Measurements from ENCODE around the gene PLD4. TPM values are rescaled to one million over a fixed set of nuclear protein-coding genes. Genes with fewer than 3 reads are reported as not detected.

PLD4 gene
- polyA plus RNA-seq, 4 donors, result 3.1 to 8.8 (median 4.3) TPM

DNA sequence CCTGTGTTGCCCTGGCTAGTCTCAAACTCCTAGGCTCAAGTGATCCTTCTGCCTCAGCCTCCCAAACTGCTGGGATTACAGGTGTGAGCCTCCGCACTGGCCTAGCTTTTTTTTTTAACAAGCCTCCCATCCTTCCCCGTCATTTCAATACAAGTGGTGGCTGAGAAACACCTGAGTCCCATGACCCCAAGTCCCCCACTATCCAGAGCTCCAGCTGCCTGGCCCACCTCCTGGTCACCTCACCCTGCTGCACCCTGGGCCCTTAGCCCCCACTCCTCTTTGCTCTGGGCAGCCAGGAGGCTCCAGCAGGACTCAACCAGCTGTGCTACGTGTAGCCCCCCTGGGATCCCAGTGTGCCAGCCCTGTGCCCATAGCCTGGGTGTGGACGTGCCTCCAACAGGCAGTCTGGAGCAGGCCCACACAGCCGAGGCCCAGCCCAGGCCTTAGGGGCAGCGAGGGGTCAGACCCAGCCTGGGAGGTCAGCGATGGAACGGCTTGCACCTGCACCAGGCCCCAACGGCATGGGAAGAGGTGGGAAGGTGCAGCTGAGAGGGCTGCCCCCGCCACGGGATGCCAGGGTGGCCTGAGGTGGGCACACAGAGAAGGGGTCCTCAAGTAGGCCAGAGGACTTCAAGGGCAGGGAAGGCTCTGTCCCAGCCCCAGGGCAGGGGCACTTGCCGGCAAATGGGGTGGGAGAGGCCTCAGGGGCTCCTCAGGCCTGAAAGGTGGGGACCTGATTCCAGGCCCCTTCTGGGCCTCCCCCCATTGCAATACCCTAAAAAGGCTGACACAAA, 47.0 kb downstream of the PLD4 start:
- no peak for DNase-seq (ENCODE audit: low read depth in 4 of 4, low spot score in 2 of 4)

DNA sequence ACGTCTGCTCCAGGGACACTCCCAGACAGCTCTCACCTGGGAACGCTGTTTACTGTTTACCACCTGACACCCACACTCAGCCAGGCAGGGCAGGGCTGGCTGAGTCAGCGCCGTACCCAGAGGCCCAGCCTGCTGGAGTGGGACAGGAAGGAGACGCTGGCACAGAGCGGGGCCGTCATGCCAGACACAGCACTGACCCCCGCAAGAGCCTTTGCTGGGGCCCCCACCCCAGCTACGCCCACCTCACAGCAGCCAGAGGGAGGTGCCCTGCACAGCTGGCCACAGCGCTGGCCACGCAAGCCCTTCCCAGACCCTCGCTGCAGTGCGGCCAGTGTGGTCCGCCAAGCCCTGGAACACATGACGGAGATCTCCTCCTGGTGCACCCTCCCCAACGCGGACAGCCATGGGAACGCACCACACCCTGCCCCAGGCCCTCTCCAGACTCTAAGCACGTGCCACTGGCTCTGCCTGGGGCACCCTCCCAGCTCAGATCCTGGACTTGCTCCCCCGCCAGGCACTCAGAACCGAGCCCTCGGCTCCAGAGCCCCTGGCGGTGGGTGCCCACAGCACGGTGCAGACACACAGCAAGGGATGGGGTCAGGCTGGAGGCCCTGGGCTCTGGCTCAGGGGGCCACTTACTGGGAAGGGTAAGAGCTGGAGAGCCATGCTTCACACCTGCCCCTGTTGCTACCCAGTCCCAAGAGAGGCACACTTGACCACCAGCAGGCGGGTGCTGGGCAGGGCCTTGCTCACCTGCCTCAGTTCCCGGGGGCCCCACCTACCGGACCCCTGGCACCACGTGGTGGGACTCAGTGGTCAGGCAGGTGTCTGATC, 47.8 kb downstream of the PLD4 start:
- DNase-seq (ENCODE audit: low read depth in 4 of 4, low spot score in 2 of 4), result no peak

DNA sequence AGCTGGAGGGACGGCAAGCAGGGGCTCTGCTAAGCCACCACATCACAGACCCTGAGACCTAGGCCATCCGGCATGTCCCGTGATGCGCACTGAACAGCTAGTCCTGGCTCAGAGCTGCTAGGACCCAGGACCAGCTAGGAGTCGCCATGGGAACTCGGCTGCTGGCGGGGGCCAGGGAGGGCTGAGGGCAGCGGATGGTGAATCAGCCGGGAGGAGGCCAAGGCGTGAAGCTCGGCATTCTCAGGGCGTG, 48.4 kb downstream of the PLD4 start:
- DNase-seq (ENCODE audit: low read depth in 4 of 4, low spot score in 2 of 4), result no peak

DNA sequence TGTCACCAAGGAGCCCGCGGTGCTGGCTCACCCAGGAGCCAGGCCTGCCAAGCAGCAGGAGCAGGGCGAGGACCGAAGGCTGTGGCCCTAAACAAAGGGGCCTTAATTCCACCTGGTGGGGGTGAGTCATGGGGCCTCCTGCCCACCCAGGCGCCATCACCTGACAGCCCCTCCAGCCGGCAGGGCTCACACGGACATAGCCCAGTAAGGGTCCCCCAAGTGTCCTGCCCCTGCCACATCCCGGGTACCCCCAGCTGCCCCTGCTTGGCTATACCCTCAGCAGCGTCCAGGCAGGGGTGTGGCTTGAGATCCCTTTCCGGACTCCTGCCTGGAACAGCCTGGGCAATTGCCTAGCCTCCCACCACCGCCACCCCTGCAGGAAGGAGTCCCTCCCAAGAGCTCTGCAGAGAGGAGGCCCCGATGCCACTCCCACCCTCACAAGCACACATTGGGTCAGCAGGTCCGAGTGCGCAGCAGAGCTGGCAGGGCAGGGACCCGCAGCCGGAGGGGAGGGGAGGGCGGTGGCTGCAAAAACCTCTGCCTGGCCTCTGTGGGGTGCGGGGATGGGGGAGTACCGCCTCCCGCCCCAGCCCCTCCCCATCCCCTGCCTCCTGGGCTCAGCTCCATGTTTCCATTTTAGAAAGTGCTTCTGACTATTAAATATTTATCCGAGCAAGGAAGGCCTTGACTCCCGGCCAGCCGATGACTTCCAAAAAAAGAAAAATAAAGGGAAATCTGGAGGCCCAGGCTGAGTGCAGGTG, 48.9 kb downstream of the PLD4 start:
- no peak for DNase-seq (ENCODE audit: low read depth in 4 of 4, low spot score in 2 of 4)

DNA sequence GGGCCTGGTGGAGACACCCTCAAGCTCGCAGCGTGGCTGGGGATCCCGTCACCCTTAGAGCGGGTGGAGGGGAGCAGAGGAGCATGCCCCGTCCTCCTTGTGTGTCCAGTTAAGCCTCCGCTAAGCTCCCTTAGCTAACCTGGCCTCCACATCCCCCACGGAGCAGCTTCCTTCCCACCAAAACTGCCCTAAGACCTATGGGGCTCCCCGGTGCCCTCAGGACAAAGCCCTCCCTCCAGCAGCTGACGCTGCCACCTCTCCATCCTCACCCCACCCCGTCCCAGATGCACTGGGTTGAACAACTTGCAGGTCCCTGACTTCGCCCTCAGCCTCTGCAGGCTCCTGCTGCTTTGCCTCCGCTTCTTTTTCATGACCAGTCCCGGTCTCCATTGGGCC, 49.5 kb downstream of the PLD4 start:
- DNase-seq (ENCODE audit: low read depth in 4 of 4, low spot score in 2 of 4), result no peak

DNA sequence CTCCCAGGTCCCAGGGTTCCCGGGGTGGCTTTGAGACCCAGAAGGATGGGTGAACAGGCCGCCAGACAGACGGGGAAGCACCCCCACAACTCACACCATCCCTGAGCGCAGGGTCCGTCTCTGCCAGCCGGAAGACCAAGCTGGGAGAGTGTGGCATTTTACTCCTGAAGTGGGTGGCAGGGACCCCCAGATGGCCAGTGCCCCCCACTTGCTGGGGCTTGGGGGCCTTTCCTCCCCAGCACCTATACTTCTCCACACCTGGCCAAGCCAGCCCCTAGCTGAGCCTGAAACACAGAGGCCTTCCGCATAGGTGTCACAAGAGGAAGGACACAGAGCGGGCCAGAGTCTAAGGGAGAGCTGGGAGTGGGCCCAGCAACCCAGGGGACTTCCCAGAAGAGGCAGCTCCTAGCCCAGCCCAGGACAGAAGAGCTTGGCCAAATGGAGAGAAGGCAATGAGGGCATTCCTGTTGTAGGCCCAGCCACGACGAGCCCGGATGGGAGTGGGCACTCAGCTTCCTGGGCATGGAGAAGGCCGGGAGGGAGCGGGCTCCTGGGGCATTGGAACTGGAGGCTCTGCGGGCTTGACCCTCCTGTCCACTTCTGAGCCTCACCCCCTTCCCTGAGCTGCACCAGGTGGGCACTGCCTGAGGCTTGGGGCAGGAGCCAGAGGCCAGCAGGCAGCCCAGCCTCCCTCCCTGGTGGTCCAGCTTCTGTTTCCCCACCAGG, 50.1 kb downstream of the PLD4 start:
- no peak for DNase-seq (ENCODE audit: low read depth in 4 of 4, low spot score in 2 of 4)

DNA sequence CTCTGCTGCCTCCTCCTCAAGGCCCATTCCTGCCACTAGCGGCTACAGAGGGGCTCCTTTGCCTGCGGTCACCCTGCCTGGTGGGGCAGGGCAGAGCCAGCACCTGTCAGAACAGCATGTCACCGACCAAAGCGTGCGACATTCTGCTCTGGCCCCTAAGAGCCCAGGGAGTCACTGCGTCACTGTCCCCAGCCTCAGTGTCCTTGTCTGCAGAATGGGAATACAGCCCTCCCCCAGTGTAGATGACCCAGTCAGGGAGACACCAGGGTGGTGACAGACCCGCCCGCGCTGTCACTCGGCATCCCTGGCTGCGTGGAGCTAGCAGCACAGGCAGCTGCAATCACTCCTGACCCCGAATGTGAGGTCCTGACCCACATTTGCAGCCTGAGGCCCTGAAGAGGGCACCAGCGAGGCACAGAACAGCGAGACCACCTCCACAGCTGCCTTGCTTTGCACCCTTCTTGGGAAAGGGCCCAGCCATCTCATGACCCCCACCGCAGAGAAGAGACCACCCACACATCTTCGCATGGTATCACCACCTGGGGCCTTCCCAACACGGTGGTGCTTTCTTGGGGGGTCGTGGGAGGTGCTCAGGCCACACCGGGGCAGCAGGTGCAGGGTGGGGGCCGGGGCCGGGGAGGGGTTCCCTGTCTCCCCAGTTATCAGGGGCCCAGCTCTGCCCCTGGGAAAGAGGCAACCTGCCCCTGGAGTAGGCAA, 51.0 kb downstream of the PLD4 start:
- no peak for DNase-seq (ENCODE audit: low read depth in 4 of 4, low spot score in 2 of 4)

DNA sequence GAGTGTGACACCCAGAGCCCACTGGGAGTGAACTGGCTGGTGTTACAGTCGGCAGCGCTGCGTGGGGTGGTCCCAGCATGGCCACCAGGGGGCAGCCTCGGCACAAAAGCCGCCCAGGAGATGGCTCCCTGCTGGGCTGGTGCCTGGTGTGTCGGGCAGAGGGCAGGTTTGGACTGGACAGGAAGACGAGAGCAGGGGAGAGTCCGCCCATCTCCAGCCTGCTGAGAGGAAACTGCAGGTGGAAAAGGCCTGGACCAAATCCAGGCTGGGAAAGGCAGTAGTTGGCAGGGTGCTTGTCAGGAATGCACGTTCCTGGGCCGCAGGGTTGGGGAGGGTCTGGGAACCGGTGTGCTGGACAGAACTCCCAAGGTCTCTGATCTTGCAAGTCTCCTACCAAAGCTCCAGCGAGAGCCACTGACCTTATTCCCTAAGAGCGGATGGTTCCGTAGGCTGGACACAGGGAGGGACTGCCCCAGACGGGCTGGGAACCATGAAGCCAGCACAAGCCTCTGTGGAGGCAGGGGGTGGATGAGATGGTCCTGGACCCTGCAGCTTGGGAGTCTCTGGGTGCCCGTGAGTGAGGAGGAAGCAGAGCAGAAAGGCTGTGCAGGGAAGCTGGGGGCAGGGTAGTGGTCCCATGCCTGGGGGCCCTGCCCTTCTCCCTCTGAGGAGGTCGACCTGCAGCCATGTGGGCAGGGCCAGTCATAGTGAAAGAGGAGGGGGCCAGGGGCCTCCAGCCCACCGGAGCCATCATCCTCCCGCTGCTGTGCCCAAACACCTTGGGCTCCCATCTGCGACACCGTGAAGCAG, 51.7 kb downstream of the PLD4 start:
- DNase-seq (ENCODE audit: low read depth in 4 of 4, low spot score in 2 of 4), result no peak

DNA sequence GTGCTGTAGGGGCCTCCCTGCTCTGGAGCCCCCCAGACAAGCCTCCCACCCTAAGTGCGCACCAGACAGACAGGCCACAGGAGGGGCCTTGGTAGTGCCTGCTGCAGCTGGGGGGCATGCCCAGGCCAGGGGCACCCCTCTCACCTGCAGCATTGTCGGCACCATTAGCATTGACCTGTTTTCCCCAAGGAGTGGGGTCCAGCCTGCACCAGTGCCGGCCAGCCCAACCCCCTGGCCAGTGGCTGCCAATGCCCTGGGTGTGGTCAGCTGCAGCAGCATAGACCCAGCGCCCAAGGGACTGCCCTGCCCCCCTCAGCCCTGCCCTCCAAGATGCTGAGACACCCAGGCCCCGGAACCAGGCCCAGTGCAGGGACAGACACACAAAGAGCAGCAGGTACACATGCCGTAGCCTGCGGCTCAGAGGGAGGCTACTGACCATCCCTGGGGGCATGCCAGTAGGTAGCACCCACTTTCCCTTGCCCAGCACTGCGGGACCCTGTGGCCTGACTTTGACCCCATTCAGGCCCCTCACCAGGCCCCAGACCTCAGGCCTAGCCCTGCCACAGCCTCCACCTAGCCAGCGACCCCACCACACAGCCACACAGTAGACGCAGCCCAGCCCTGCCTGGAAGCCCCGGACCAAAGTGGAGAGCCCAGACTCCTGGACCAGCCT, 52.5 kb downstream of the PLD4 start:
- no peak for DNase-seq (ENCODE audit: low read depth in 4 of 4, low spot score in 2 of 4)

DNA sequence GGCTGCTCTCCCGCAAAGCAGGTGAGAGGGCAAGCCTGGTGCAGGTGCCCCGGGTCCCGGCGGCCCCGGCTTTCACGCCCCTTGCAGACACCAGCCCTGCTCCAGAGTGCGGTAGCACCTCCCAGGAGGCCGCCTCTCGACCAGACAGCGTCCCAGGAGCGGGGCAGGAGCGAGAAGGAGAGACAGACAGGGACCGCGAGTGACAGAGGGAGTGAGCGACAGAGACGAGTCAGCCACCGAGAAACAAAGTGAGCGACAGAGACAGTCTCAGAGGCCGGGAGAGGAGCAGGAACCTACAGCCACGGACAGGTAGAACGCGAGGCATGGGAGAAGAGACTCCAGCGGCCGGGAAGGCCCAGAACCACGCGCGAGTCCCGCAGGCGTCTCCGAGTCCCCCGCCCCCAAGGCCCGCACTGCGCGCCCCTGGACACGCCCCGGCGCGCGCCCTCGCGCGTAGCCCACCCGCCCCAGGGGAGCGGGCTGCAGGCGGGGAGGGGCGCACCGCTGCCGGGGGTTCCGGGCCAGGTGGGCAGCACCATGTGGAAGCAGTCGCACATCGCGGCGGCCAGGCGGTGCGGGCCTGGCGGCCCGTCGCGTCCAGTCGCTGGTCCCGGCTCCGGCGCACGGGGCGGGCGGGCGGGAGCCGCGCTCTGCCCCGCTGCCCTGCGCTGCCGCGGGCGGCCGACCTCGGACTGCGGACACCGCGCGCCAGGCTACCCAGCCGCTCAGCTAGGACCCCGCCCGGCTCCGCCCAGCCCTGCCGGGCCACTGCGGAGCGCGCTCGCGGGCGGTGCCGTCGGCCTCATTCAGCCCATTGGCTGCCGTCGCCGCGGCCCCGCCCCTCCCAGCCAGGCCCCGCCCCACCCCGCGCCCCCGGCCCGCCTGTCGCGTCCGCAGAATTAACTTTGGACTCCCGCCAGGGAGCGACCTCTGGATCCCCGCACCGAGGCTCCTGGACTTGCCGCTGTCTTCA, 53.3 kb downstream of the PLD4 start, which contains the start of gene AHNAK2:
TSS of gene AHNAK2 (minus strand) at position 694 of the 973 bp plus-strand sequence. CDS start at position 557, 137 bp downstream.
- no peak for DNase-seq (ENCODE audit: low read depth in 4 of 4, low spot score in 2 of 4)

DNA sequence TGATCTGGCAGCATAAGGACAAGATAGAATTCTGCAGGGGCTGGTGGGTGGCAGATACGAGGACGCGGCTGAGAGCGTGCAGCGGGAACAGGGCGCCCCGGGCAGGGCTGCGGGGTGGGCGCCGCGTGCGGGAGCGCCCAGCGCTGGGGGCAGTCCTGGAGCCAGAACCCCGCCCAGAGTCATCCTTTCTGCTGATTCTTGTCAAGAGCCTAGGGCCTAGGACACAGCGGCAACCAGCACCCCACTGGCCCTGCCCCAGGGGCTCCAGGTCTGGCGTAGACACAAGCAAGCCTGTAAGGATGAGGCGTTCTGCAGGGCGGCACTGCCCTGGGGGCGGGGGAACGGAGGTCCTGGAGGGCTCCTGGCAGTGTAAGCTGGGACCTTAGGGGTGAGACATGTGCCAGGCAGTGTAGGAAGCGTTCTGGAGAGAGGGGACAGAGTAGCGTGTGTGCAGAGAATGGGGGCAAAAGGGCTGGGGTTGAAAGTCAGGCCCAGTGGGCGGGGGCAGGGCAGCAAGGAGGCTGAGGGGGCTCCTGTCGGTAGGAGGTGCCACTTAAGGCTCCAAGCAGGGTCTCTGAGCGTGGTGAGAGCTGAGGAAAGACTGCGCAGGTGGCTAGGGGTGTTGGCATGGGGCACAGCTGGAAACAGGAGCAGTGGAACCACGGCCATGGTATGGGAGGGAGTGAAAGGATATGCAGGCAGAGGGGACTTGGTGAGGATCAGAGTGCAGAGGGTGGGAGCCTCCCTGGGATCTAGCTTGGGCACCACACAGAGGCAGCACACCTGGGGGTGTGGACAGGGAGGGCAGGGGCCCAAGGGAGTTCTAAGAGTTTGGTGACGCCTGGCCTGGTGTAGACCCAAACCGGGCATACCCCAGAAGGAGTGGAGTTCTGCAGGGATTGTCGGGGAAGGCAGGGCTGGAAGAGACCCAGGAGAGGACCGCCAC, 54.3 kb downstream of the PLD4 start:
- no peak for DNase-seq (ENCODE audit: low read depth in 4 of 4, low spot score in 2 of 4)

DNA sequence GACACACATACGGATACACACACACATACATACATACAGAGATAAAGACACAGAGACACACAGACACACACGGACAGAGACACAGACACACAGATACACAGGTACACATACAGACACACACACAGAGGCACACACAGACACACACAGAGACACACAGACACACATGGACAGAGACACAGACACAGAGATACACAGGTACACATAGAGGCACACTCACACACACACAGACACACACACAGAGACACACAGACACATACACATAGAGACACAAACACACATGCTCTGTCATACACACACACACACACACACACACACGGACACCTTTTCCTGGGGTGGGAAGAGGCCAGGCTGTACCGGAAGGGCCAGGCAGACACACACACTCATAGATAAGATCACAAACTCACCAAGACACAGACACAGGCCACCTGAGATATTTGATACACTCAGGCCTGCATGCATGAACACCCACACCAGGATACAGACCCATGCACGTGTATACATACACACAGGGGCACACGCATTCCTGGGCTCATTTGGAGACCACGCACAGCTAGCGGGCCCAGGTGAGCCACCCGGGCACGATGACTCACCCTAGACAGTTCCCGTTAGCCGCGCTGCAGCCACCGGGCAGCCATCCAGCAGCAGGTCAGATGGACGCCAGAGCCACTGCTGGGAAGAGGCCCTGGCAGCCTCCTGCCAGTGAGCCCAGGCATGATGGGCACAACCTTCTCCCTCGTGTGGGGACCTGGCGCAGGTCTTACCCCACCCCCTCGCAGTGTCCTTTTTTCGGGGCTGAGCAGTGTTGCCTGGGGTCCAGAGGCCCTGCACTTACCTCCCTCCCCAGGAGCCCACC, 55.3 kb downstream of the PLD4 start:
- no peak for DNase-seq (ENCODE audit: low read depth in 4 of 4, low spot score in 2 of 4)

DNA sequence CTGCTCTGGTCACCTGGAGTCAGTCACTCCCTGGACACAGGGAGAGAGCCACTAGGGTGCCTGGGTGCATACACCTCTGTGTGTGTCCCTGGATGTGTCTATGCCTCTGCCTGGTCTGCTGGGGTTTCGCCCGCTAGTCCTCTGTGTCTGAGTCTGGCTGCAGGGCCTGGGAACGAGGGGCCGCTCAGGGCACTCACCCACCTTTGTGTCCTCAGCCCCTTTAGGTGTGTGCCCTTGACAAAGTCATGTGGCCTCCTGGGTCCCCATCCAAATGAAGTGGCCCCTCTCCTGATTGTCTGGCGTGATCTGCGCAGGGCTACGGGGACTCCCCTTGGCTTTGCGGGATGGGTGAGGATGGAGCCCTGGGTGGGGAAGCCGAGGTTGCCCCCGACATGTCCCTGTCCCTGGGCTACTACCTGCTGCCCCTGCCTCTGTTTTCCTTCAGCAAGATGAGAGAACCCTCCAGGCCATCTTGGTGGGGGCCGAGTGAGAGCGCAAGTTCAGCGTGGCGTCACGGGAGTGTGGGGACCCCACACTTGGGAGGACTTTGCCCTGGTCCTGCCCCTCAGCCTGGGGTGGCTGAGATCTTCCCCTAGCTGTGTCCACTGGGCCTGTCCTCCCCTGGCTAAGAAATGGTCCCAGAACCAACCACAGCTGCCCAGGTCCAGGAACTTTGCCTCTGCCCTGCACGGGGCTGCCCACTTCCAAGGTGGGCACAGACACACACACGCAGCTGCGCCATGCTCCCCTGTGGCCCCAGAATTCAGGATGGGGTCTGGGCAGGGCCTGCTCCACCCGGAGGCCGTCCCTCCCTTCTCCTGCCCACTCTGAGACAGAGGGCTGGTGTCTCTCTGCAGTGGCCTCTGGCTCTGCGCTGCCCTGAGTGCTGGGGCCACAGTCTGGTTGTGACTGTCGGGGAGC, 56.2 kb downstream of the PLD4 start:
- no peak for DNase-seq (ENCODE audit: low read depth in 4 of 4, low spot score in 2 of 4)

Measured in left renal cortex interstitium (tissue), 4 donors.